GM18511 (cell line): ENCODE data around the gene SLC7A9.
"Not testable (repeated sequence)": the region's sequence is repeated elsewhere in the genome, so short reads cannot be mapped to it uniquely, and the experiment has no call there.

Source experiments
- ATAC-seq: cut with Tn5 transposase; IDR thresholded peaks from one replicate; pipeline ENCODE4 v1.9.1; 2021; ENCODE audit warnings: mild to moderate bottlenecking, moderate library complexity; ENCODE audit not compliant: unreplicated experiment

The SLC7A9 gene

DNA sequence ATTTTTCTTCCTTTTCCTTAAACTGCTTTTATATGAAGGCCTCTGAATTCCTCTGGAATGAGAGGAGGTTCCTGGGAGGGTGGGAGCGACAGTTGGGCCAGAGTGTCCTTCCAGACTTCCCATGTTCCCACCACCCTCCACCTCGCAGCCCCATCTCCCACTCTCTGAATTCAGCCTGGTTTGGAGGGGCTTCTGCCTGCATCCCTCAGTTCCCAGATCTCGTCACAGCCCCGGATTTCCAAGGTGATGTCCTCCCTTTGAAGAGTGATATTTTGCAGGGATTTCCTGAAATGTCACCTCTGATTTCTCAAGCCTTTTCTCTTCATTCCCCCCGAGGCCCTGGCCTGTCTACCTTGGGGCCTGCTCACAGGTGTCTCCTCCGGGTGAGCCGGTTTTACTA is 16.7 kb upstream of the SLC7A9 start:
- no peak for ATAC-seq

DNA sequence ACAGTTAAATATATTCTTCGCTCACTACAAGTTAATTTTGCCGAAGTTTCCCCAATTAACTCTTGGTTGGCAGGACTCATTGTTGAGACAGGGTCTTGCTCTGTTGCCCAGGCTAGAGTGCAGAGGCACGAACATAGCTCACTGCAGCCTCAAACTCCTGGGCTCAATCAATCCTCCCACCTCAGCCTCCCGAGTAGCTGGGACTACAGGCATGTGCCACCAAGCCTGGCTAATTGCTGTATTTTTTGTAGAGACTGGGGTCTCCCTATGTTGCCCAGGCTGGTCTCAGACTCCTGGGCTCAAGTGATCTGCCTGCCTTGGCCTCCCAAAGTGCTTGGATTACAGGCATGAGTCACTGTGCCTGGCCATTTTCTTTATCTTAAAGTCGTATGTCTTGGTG is 15.7 kb upstream of the SLC7A9 start:
- not testable (repeated sequence) for ATAC-seq

DNA sequence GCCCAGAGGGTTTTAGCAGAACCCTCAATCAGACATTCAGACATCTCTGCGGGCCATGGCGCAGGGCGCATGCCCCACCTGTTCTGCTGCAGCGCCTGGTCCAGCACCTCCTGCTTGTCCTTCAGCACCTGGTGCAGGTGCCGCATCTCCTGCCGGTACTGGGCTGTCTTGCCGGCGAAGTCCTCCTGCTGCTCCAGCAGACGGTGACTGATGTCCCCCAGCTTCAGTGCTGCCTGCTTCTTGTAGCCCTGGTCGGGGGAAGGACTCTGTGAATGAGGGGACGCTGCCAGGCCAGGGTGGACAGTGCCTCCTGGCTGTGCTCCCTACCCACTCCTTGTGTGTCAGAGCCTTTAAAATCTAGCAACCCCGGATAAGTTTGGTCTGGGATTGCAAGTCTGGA is 12.2 kb upstream of the SLC7A9 start:
- ATAC-seq, result no peak

DNA sequence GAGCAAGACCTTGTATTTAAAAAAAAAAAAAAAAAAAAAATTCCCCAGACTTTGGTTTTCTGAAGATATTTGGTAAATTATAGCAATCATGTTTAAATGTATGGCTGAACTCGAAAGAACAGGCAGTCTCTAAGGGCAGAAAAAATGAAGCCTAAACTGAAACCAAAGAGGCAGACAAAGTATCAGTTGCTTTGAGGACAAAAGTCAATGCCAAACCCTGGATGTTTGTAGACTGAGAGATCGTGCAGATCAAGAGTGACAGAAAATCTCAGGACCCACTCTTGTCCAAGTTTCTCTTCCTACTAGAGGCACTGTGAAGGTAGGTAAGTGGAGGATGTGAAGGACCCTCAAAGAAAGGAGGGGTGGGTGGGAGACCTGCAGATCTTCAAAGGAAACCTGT is 11.1 kb upstream of the SLC7A9 start:
- no peak for ATAC-seq

DNA sequence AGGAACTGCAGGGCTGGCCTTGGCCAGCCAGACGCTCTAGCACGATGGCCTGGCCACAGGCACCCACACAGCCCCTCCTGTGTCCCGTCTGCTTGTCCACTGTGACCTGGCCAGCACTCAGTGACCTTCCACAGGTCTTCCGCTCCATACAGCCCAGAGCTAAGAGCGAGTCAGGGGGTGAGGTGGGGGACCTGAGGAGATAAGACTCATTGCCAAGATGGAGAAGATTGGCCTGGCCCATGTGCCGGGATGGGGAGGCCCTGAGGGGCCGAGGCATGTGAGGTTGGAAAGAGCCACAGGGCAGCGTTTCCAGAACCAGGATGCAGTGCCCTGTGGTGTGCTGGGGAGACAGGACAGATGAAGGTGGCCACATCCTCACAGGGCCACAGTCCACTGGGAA is 10.2 kb upstream of the SLC7A9 start:
- no peak for ATAC-seq

DNA sequence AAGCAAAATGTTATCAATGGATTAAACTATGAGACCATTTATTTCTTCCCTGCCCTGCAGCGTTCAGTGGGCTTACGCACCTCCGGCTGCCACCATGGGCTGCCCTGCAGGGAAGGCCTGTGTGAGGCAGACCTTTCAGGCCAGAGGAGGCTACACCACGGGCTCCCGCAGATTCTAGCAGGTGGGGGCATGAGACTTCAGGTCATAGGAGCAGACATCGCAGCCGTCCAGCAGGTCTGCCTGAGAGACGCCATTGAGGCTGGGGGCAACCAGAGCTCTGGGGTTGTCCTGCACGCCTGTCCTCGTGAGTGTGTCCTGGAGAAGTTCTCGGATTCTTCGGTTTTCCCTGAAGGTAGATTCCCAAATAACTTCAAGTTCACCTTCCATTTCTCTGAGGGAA is 9.4 kb upstream of the SLC7A9 start:
- ATAC-seq, result no peak

DNA sequence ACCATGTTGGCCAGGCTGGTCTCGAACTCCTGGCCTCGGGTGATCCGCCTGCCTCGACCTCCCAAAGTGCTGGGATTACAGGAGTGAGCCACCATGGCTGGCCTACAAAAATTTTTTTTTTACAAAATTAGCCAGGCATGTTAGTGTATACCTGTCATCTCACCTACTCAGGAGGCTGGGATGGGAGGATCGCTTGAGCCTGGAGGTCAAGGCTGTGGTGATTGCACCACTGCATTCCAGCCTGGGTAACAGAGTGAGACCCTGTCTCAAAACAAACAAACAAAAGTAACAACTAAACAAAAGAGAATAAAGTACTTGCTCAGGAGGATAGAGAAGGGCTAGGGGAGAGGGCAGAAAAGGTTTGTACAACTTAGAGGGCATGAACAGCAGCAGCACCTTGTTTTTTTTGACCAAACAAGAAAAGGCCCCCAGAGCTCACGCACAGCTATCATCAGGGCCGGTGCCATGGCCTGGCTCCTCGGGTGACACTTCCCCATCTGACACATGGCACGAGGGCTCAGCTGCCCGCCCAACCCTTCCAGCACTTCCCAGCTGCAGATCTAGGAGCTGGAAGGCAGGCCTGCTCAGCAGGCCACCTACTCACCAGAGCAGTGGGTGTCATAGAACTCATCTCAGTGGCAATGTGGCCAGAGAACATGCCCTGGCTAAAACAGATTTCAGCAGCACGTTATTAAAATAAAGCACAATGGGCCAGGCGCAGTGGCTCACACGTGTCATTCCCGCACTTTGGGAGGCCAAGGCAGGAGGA is 8.6 kb upstream of the SLC7A9 start:
- no peak for ATAC-seq

DNA sequence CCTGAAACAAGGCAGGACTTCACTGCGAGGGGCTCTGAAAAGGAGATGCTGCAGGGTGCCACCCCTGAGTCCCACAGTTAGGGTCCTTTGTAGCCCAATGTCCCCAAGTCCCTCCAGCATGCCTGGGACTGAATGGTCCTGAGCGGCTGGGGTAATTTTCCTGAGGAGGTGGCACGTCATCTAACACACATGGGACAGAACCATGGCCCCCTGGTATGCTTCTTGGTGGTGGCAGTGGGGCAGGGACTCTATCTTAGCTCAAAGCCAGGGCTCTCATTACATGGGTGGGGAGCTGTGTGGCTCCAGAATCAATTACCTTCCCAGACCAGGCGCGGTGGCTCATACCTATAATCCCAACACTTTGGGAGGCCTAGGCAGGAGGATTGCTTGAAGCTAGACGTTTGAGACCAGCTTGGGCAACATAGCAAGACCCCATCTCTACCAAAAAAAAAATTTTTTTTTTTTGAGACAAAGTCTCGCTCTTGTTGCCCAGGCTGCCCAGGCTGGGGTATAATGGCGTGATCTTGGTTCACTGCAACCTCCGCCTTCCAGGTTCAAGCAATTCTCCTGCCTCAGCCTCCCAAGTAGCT is 7.9 kb upstream of the SLC7A9 start:
- no peak for ATAC-seq

DNA sequence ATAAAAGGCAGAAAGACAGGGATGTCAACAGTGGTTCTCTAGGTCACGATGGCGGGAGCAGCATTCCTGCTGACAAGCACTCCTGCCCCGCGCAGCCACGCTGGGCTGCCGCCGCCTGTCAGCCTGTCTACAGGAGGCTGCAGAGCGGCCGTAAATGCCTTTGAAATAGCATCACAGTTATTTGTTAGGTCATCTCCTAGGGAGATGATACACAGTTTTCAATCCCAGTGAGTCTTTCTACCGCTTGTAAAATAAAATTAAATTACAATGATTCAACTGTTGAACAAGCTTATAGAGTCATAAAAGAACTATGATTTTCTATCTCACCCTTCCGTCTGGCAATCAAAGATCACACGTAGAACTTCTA is 7.3 kb upstream of the SLC7A9 start:
- ATAC-seq, result no peak

DNA sequence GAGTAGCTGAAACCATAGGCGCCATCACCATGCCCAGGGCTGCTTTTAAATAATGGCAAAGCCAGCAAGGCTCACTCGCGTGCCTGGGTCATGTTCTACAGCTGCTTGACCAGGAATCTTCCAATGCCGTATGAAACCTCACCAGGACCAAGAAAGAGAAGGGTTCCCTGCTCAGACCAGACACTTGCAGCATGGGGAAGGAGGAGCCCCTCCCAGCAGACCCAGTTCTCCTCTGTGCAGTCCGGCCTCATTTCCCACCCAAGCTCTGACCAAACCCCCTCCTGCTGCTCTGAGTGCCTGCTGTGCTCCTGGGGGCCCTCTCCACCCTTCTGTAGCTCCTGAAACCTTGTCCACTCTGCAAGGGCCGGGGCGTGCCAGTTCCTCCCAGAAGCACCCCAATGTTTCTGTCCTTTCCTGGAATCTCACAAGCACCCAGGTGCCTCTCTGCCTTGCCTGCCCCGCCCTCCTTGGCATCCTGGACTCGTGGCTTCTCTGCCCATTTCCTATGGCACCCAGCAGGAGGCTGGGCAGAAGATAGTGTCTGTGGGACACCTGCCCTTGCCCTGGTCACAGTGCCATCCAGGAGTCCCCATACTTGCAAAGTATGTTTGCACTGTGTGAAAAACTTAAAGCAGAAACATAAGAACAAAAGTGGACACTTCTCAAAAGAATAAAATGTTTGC is 6.8 kb upstream of the SLC7A9 start:
- ATAC-seq, result no peak

DNA sequence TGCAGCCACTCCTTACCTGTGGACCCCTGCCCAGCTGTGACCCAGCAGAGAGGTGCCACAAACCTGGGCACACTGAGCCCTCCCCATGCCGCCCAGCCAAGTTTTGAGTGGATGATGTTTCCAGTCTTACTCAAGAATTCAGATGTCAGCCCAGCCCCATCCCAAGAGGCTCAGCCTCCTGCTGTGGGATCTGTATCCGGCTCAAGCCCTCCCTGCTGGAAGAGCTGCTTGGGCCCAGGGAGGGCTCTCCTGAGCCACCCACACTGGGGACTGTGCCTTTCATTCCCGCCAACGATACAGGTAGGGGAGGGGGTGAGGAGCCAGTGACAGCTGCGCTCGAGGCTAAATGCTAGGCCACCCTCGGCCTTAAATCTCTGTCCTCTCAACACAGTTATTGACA is 5.9 kb upstream of the SLC7A9 start:
- no peak for ATAC-seq

DNA sequence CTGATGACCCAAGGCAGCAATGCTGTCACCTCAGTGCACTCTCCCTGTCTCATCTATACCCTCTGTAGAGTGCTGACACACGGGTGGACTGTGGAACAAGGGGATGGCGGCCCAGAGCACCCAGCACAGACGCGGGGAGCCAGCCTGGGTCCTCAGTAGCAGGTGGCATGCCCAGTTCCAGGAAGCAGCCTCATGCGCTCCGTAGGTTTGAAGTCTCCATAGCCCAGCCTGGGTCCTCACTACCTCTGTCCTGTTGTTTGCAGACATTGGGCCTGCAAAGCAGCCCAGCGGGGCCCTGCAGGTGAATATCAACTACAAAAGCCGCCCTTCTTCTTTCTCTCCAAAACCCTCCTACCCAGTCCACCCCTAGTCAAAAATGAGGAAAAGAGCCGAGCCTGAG is 5.0 kb upstream of the SLC7A9 start:
- no peak for ATAC-seq

DNA sequence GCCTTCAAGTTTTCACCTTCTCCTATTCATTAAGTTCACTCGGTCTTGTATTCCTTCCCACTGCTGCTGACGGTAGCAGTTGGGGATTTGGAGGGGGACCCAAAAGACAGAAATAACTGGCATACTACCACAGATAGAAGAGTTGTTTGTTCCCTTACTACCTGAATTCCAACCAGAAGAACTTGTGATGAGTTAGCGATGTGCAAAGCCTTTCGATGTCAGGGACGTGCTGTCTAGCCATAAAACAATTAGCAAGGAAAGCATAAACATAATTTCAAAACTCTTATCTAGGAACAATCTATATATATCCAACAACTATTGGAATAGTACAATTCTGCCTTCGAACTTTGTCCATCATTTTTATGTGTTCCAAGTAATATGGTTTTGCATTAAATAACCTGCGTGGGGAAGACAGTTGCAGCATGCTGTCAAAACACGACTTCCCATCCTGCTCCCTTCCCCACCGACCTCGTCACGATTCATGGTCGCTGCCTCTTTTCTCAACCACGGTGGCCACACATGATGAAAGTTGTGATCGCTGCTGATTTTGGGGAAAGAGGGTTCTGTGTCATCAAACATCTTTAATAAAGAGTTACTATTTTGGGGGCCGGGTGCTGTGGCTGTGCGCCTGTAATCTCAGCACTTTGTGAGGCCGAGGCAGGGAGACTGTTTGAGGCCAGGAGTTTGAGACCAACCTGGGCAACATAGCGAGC is 3.8 kb upstream of the SLC7A9 start:
- ATAC-seq, result no peak

DNA sequence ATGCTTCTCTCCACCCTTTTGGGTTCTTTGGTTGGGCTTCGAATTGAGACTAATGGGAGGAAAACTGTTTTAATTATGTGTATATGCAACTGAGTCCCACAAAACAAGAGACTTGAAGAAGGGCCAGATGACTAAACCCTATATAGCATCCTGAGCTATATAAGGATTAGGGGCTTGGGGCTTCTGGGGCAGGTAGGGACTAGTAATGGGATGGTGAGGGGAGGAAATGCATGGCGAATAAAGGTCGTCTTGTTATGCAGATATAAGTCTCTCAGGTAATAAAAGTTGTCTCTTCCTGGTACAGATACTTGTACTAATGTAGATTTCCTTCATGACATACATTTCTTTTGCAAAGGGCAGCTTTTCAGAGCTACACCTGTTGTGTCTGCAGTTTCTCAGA is 2.8 kb upstream of the SLC7A9 start:
- no peak for ATAC-seq

DNA sequence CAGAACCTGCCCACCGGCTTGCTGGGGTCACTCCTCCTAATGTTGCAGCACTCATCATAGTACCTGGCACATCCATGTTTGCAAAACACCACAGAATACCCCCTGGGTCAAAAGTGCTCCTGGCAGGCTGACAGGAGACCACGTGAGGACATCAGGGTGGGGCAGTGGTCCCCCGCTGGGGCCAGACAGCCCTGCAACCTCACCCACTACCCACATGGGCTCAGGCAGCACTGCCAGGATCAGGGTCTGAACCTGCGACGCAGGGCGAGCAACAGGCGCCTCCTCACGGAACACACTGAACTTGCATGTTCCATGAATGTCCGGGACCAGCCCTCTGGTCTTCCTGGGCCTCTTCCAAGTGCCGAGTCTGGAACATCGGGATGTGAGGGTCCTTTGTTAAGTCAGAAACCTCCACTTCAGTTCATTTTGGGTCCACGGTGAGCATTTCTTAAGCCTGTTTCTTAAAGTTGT is 1.4 kb upstream of the SLC7A9 start:
- no peak for ATAC-seq

DNA sequence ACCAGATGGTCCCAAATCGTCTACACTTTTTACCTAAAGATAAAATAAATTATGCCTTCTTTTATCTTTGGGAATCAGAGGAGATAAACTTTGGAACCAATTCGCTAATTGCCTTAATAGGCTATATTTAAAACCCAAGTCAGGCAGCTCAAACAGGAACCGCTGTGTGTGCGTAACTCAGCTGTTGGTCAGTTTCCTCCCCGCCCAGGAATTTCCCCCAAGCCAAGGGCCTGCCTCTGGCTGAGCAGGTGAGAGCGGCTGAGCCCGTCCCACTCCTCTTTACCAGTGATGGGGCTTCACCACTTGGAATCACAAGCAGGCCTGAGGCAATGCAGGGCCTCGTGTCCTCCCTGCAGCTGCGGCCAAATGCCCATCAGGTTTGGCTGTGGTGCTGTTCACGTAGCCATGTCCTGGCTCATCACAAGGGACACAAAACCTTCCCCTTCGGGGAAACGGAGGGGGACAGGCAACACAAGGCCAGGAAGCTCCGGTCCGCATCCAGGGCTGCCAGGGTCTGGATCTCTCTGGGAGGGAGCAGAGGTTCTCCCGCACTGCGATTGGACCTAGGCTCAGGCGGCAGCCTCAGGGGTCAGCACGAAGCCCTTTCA is 503 bp upstream of the SLC7A9 start:
- ATAC-seq, result no peak

DNA sequence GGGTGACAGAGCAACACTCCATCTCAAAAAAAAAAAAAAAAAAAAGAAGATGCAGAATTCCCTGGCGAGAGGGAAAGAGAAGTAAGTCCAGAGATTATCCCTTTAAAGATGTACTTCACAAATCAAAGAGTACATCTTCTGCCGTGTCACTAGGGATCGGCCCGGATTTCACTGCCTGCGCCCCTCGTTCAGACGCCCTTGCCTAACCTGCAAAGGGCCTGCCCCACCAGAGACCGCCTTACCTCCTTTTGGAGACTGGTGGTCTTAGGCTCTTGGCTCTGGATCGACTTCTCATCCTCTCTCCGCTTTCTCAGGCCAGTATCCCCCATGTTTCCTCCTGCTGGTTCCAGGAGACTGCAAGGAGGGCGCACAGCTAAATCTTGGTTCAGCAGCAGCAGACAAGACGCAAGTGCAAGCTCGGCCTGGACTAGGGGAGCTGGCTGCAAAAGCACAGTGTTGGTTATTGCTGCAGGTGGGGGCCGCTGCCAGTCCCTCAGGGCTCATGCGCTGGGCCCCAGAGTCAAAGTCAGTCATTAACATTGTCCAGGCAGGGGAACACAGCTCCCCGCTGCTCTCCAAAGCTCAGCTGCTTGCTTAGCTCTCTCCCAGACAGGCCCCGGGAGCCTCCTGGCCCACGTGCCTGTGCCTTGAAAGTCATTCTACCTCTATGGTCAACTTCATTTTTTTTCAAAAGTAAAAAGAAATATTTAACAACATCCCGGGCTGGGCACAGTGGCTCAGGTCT is 1.2 kb downstream of the SLC7A9 start:
- ATAC-seq, result no peak

DNA sequence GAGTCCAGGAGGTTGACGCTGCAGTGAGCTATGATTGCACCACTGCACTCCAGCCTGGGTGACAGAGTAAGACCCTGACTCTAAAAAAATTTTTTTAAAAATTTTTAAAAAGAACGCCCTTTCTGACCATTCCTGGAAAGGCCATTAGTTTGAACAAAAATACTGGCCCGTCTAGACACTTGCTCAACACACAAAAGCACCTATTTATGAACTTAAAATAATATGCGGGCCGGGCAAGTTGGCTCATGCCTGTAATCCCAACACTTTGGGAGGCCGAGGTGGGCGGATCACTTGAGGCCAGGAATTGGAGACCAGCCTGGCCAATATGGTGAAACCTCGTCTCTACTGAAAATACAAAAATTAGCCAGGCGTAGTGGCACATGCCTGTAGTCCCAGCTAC is 2.1 kb downstream of the SLC7A9 start:
- ATAC-seq, result not testable (repeated sequence)

DNA sequence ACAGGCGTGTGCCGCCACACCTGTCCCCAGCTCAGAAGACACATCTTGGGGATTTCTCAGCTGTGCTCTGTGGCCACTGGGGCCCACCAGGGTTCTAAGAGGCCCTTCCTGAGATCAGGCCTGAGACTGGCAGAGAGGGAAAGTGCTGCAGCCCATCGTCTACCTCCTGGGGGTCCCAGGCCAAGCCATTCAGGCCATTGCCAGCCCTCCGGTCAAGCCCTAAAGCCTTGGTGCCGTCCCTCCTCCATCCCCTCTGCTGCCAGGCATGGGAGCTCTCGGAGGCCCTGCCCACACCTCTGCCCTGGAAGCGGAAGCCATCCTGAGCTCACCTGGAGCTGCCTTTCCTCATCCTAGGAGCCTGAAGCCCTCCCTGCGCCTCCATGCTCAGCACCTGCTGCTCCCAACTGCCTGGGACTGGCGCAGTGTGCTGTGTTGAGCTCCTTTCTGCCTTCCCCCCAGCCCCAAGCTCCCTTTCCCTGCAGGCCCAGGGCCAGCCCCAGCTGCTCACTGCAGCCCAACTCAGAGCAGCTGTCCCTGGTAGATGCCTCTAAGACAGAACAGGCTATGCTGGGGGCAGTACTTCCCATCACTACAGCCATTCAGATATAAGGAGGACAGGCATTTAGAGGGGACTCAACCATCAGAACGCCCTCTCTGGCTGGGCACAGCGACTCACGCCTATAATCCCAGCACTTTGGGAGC is 2.9 kb downstream of the SLC7A9 start:
- no peak for ATAC-seq

DNA sequence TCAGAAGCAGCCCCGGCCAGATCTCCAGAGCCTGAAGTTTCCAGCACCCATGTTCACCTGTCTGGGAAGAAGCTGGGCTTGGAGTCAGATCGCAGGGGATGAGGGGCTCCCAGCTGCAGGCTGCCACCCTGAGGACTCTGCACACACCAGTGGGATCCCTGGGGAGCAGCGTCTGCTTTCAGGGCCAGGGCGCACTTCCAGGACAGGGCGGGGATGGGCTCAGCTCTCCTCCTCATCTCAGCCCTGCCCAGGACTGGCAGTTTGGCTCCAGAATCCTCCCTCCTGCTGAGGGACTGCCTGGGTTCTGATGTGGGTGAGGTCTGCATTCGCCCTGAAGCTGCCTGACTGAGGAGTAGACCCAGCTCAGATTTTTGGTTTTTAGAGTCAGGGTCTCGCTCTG is 3.5 kb downstream of the SLC7A9 start:
- ATAC-seq, result no peak
